Body of pancreas (tissue), 4 donors: ENCODE results near the gene FZD2. TPM values are rescaled to one million over a fixed set of nuclear protein-coding genes. Genes with fewer than 3 reads are reported as not detected.

ENCODE experiments used
- ATAC-seq: fragments of 150-250 bp; one replicate; pipeline ENCODE4 v1.9.1; 2016
- DNase-seq, 4 donors: peaks; one replicate each; pipeline ENCODE4 v3.0.0-alpha.2; 2019
- H3K27ac ChIP-seq, 4 donors: fragments of 200-600 bp; sonication (generic); 1 replicate in 3 of 4; 2 replicates in 1 of 4; pipeline versions ENCODE4 v1.5.1 to v1.6.1; 2016 to 2019; ENCODE audit warnings: mild to moderate bottlenecking in 1 of 4, mixed read lengths in 1 of 4, moderate library complexity in 1 of 4
- H3K27me3 ChIP-seq, 2 donors: fragments of 200-600 bp; sonication (generic); one replicate each; pipeline ENCODE4 v1.6.0; 2016; ENCODE audit warnings: mild to moderate bottlenecking in 1 of 2
- H3K36me3 ChIP-seq, 2 donors: fragments of 200-600 bp; sonication (generic); replicated peaks in 1 of 2; 2 replicates each; pipeline ENCODE4 v1.5.1; 2016; ENCODE audit warnings: low read depth in 2 of 2; ENCODE audit not compliant: insufficient read depth in 1 of 2
- H3K4me1 ChIP-seq: fragments of 200-600 bp; sonication (generic); one replicate; pipeline ENCODE4 v1.6.0; 2016
- H3K4me3 ChIP-seq, 2 donors: fragments of 200-600 bp; sonication (generic); 1 replicate in 1 of 2; 2 replicates in 1 of 2; pipeline ENCODE4 v1.5.1; 2016 to 2019
- H3K9me3 ChIP-seq, 3 donors: fragments of 200-600 bp; sonication (generic); 1 replicate in 2 of 3; 2 replicates in 1 of 3; pipeline ENCODE4 v1.5.1; 2016
- CTCF ChIP-seq, 7 experiments: fragments of 450-650 bp in 4 of 7; fragments of 200-600 bp in 3 of 7; sonication (generic) in 3 of 7; IDR thresholded peaks; one replicate each; pipeline ENCODE4 v1.5.1; 2016 to 2019; ENCODE audit warnings: antibody characterized with exemption in 7 of 7
- POLR2A ChIP-seq, 3 donors: fragments of 450-650 bp; IDR thresholded peaks; one replicate each; pipeline ENCODE4 v1.6.1; 2016; ENCODE audit warnings: antibody characterized with exemption in 3 of 3, mild to moderate bottlenecking in 2 of 3
- WGBS, 2 donors: methylation state at CpG; one replicate each; pipeline ENCODE4 v1.1.5; 2017; 5-methylcytosine and 5-hydroxymethylcytosine counted together
- intact Hi-C: fragments of 100-400 bp; cut with DNase I; formaldehyde crosslinking; loops from one replicate; pipeline ENCODE4 v1.15.1; 2023
- total RNA-seq, 2 donors: library from RNA; depleted of rRNA; stranded (reverse); fragments of >200 nt; gene quantifications; one replicate each; pipeline ENCODE4 v1.1.0, GENCODE V29; 2016

FZD2 gene
- total RNA-seq, 2 donors from 2014 or later = 0.52 TPM; not detected in 1

- ATAC-seq (no peak), DNase-seq (no peak)
- Histone ChIP-seq H3K9me3 (no peaks in the 10 kb centered on the region), H3K27ac (no peak overlapping the region), H3K27me3 (no peaks in the 10 kb centered on the region), H3K4me1 (no peaks in the 10 kb centered on the region), H3K4me3 (no peak overlapping the region), H3K36me3 (no peaks in the 10 kb centered on the region)
- TF ChIP-seq CTCF (IDR thresholded peaks at IDR 0.05) (no peak), POLR2A (IDR thresholded peaks at IDR 0.05) (no peak)
- intact Hi-C loops = no loop called here
- 68% methylated on average over 11 of the region's 11 CpGs for WGBS, 2 donors
These were observed 16.8 kb upstream of the FZD2 start for GRCh38 chr17:44540246-44541084.

- Histone ChIP-seq H3K36me3 (no peaks in the 10 kb centered on the region), H3K4me1 (no peaks in the 10 kb centered on the region), H3K4me3 (no peak overlapping the region), H3K27me3 (no peaks in the 10 kb centered on the region), H3K9me3 (no peaks in the 10 kb centered on the region), H3K27ac (no peak overlapping the region)
- TF ChIP-seq POLR2A (IDR thresholded peaks at IDR 0.05) = no peak
- no peak for TF ChIP-seq CTCF (IDR thresholded peaks at IDR 0.05)
- DNase-seq = no peak
- ATAC-seq = no peak
- intact Hi-C loops = no loop called here
- 26 to 50% methylated on average over 4 to 8 of the region's 8 CpGs for WGBS, 2 donors
These were observed 15.3 kb upstream of the FZD2 start for GRCh38 chr17:44541884-44542581.

GRCh38 chr17:44543213-44543904, 13.9 kb upstream of the FZD2 start:
- H3K4me3 ChIP-seq = no peak overlapping the region
- intact Hi-C loops = no loop called here
- no peaks in the 10 kb centered on the region for H3K9me3 ChIP-seq
- no peak for TF ChIP-seq CTCF (IDR thresholded peaks at IDR 0.05)
- no peak for TF ChIP-seq POLR2A (IDR thresholded peaks at IDR 0.05)
- no peak overlapping the region for H3K27ac ChIP-seq
- H3K36me3 ChIP-seq = no peaks in the 10 kb centered on the region
- no peaks in the 10 kb centered on the region for H3K4me1 ChIP-seq
- 34 to 54% methylated on average over 3 to 5 of the region's 5 CpGs for WGBS, 2 donors
- ATAC-seq (no peak), DNase-seq (no peak)
- H3K27me3 ChIP-seq = no peaks in the 10 kb centered on the region

GRCh38 chr17:44543905-44544523, 13.3 kb upstream of the FZD2 start:
- intact Hi-C loops = no loop called here
- ATAC-seq = no peak
- TF ChIP-seq CTCF (IDR thresholded peaks at IDR 0.05) (no peak), POLR2A (IDR thresholded peaks at IDR 0.05) (no peak)

More at GRCh38 chr17:44543905-44544523, 13.3 kb upstream of the FZD2 start:
- WGBS, 2 donors = 42 to 48% methylated on average over 5 of the region's 5 CpGs
- Histone ChIP-seq H3K9me3 (no peaks in the 10 kb centered on the region), H3K27me3 (no peaks in the 10 kb centered on the region), H3K36me3 (no peaks in the 10 kb centered on the region), H3K4me1 (no peaks in the 10 kb centered on the region), H3K4me3 (no peak overlapping the region), H3K27ac (no peak overlapping the region)
- no peak for DNase-seq
